ENCODE data around the gene ERBB4. TPM values are rescaled to one million over a fixed set of nuclear protein-coding genes. Genes with fewer than 3 reads are reported as not detected.

The ERBB4 gene
- total and polyA plus RNA-seq, 7 donors, result under 0.01 to 0.33 (median 0.08) TPM; not detected in 1

- DNase-seq, result no peak
- H3K4me1 ChIP-seq, result no peaks in the 10 kb centered on the region
- no peak overlapping the region for H3K4me3 ChIP-seq
- no peaks in the 10 kb centered on the region for H3K36me3 ChIP-seq
- H3K27me3 ChIP-seq, result no peaks in the 10 kb centered on the region
- H3K9me3 ChIP-seq, result no peaks in the 10 kb centered on the region
- H3K27ac ChIP-seq, result no peak overlapping the region
- intact Hi-C loops (cut with DNase I), result no loop called here
- TF ChIP-seq EP300 (IDR thresholded peaks at IDR 0.05) (no peak), POLR2AphosphoS5 (IDR thresholded peaks at IDR 0.05) (no peak), CTCF (IDR thresholded peaks at IDR 0.05) (no peak), POLR2A (IDR thresholded peaks at IDR 0.05) (no peak)
- 16 to 24% methylated on average over 6 of the region's 6 CpGs for WGBS, 2 donors
These were observed 533.4 kb downstream of the ERBB4 start for GRCh38 chr2:212005085-212005671.

DNA sequence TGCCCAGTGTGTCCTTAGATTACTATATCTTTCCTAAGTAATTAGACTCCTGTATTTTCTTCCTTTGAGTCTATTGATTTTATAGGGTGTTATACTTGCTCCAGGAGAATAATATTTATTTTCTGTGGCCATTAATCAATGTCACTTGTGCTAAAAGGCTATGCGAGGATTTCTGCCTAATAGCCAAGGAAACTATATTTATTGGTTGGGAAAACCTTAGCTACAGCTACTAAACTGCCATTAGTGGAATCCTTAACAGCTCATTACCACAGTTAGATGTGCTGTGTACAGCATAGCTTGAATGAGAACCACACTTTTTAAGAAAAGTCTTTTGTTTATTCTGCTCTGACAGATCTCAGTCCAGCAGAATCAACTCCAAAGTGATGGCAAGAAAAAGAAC lies 537.3 kb downstream of the ERBB4 start:
- Histone ChIP-seq H3K27ac (no peak overlapping the region), H3K27me3 (no peaks in the 10 kb centered on the region), H3K4me3 (no peak overlapping the region), H3K36me3 (no peaks in the 10 kb centered on the region), H3K4me1 (no peaks in the 10 kb centered on the region), H3K9me3 (no peaks in the 10 kb centered on the region)
- 7 to 30% methylated on average over 1 of the region's 1 CpG for WGBS, 2 donors
- intact Hi-C loops (cut with DNase I), result no loop called here
- TF ChIP-seq POLR2AphosphoS5 (IDR thresholded peaks at IDR 0.05) (no peak), EP300 (IDR thresholded peaks at IDR 0.05) (no peak), POLR2A (IDR thresholded peaks at IDR 0.05) (no peak), CTCF (IDR thresholded peaks at IDR 0.05) (no peak)
- no peak for DNase-seq

GRCh38 chr2:211996857-211997256 lies 541.7 kb downstream of the ERBB4 start:
- Histone ChIP-seq H3K36me3 (no peaks in the 10 kb centered on the region), H3K9me3 (no peaks in the 10 kb centered on the region), H3K4me1 (no peaks in the 10 kb centered on the region), H3K27ac (no peak overlapping the region), H3K27me3 (no peaks in the 10 kb centered on the region), H3K4me3 (no peak overlapping the region)
- 61 to 69% methylated on average over 4 of the region's 4 CpGs for WGBS, 2 donors
- no peak for DNase-seq
- intact Hi-C loops (cut with DNase I), result no loop called here
- TF ChIP-seq POLR2AphosphoS5 (IDR thresholded peaks at IDR 0.05) (no peak), EP300 (IDR thresholded peaks at IDR 0.05) (no peak), POLR2A (IDR thresholded peaks at IDR 0.05) (no peak), CTCF (IDR thresholded peaks at IDR 0.05) (no peak)

- H3K27ac ChIP-seq, result no peak overlapping the region
- H3K4me3 ChIP-seq, result no peak overlapping the region
- TF ChIP-seq EP300 (IDR thresholded peaks at IDR 0.05) (no peak), POLR2AphosphoS5 (IDR thresholded peaks at IDR 0.05) (no peak), CTCF (IDR thresholded peaks at IDR 0.05) (no peak), POLR2A (IDR thresholded peaks at IDR 0.05) (no peak)
- intact Hi-C loops (cut with DNase I), result no loop called here
- no peaks in the 10 kb centered on the region for H3K36me3 ChIP-seq
- DNase-seq, result no peak
- H3K9me3 ChIP-seq, result no peaks in the 10 kb centered on the region
- H3K27me3 ChIP-seq, result no peaks in the 10 kb centered on the region
- no peaks in the 10 kb centered on the region for H3K4me1 ChIP-seq
- 60 to 68% methylated on average over 2 of the region's 2 CpGs for WGBS, 2 donors
These were observed 543.8 kb downstream of the ERBB4 start for GRCh38 chr2:211994806-211995205.

DNA sequence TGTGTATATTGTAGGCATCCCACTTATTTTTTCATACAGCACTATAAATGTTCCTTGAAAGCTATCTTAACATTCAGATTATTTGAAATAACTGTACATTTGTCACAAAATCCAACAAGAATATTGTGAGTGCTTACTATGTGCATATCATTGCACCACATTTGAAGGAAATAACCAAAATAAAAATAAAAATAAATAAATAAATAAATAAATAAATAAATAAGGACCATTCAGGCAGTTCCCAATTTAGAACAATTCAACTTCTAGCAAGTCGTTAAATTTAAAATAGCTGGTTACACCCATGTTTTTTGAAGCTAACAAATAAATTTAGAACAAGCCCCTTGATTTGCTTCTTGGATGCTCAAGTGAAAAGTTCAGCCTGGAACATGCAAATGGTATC lies 548.3 kb downstream of the ERBB4 start:
- H3K9me3 ChIP-seq, result no peaks in the 10 kb centered on the region
- intact Hi-C loops (cut with DNase I), result no loop called here
- H3K36me3 ChIP-seq, result no peaks in the 10 kb centered on the region
- no peaks in the 10 kb centered on the region for H3K4me1 ChIP-seq
- 66 to 87% methylated on average over 1 of the region's 1 CpG for WGBS, 2 donors
- H3K27ac ChIP-seq, result no peak overlapping the region
- TF ChIP-seq POLR2A (IDR thresholded peaks at IDR 0.05) (no peak), CTCF (IDR thresholded peaks at IDR 0.05) (no peak)
- no peaks in the 10 kb centered on the region for H3K27me3 ChIP-seq
- H3K4me3 ChIP-seq, result no peak overlapping the region
- DNase-seq, result no peak
